HG02938 (cell line): ENCODE results near the gene TSPAN4.
A peak's percentile ranks its signal among the peaks of the same experiment; 100 is the strongest.

Source experiments
- ATAC-seq: cut with Tn5 transposase; IDR thresholded peaks from one replicate; pipeline ENCODE4 v1.9.1; 2021; ENCODE audit warnings: mild to moderate bottlenecking, moderate library complexity; ENCODE audit not compliant: unreplicated experiment

The TSPAN4 gene

DNA sequence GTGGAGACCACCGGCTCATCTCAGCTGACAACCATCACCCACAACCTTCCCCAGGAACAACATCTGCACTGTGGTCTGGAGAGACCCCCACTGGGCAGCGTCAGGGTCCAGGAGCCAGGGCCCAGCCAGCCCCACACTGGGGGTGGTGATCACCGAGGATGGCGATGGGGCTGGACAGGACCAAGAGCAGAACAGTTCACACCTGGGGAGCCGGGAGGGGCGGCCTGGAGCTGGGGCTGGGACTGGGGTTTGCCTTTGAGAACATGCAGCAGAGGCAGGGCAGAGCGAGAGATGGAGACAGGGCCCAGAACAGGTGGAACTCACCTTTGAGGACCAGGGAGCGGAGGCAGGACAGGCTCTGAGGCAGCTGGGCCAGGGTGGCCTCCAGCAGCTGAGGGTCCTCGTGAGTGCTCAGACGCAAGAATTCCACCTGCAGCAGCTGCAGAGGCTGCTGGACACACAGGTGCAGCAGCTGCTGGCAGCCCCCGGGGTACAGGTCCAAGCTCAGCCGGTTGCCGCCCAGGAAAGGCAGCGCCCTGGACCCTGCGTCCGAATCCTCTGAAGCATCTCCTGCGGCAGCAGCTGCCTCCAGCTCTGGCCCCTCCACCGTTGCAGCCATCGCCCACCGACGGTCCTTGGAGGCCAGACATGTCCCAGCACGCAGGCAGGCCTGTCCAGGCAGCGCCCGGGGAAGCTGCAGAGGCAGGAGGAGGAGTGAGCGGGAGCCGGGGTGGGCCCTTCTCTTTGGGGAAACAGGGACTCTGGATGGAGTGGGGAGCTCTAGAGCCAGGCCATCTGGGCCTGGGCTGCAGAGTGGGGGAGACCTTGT lies 38.7 kb upstream of the TSPAN4 start:
- ATAC-seq: no peak

DNA sequence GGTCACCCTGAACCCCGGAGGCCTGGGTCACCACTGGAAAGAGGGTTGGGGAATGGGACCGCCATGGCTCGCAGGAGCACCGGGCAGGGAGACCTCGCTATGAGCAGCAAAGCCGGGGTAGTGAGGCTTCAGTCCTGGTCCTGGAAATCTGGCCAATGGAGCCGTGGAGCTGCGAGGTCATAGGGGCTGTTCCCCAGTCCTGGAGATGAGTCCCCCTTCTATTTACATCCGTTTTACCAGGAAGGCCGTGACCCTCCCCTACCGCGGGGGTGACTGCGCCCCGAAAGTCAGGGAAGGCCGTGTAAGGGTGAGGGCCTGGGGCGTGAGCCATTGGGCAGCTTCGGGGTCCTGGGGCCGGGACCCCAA lies 38.1 kb upstream of the TSPAN4 start:
- ATAC-seq: no peak

DNA sequence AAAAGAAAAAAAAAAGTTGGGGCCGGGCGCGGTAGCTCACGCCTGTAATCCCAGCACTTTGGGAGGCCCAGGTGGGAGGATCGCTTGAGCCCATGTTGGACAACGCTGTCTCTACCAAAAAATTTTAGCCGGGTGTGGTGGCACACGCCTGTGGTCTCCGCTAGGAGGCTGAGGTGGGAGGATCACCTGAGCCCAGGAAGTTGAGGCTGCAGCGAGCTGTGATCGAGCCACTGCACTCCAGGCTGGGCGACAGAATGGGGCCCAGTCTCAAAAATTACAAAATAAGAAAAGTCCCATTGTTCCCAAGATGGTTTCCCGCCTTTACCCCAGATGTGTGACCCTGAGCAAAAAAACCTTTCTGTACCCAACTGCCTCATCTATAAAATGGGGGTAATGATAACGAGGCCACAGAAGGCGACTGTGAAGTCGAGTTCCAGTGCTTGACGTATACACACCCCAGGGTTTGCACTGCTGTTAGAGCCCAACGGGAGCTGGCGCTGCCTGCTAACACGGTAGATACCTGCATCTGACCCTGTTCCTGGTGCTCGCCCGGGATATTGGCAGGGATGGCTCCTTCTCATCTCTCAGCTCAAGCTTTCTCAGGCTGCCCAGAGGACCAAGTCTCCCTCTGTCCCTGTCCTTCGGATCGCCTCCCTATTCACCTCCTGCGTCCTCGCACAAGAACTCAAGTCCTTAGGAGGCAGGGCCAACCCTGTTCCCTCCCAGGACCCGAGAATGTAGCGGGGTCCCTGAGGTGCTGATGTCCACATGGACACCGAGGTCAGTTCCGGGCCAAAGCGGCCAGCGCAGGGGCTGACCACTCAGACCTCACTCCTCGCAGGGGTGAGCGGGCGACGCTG lies 34.0 kb upstream of the TSPAN4 start:
- no peak for ATAC-seq

- ATAC-seq: peak; percentile 72
These were observed 33.2 kb upstream of the TSPAN4 start, which contains the start of gene RPLP2 for GRCh38 chr11:809287-810039. Gene RPLP2, plus strand, starts transcription at chr11:809967. Its CDS starts 268 bp downstream, at chr11:810235.

GRCh38 chr11:810040-810567 lies 32.5 kb upstream of the TSPAN4 start:
- ATAC-seq: no peak

DNA sequence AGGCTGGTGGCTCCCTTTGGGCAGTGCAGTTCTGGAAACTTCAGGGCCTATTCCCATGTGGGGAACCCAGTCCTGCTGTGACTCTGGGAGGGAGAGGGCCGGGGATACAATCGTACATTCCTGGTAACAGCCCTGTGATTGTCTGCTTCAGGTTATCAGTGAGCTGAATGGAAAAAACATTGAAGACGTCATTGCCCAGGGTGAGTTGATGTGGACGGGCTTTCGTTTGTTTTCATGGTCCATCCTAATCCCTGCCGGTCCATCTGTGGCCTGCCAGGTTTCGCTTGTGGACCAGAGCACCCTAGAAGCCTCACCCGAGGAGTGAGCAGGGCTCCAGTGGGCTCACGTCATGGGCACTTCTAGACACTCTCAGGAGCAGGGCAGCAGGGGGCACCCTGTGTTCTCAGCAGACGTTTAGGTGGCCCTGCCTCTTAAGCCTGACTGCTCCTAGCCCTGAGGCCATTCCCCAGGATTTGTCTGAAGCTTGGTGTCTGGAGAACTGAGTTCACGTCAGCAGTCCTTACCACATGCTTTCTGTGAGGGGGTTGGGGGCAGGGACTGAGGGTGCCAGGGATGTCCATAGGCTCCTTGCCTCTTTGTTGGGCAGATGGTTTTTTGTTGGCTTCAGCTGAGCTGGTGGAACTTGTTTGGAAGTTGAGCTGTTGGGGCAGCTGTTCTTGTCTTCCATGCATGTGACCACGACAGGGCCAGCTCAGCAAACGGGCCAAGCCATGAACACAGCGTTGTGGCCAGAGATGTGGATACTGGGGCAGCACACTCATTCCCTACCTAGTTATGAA lies 31.0 kb upstream of the TSPAN4 start:
- no peak for ATAC-seq

GRCh38 chr11:812390-812789 lies 30.3 kb upstream of the TSPAN4 start:
- ATAC-seq: no peak

DNA sequence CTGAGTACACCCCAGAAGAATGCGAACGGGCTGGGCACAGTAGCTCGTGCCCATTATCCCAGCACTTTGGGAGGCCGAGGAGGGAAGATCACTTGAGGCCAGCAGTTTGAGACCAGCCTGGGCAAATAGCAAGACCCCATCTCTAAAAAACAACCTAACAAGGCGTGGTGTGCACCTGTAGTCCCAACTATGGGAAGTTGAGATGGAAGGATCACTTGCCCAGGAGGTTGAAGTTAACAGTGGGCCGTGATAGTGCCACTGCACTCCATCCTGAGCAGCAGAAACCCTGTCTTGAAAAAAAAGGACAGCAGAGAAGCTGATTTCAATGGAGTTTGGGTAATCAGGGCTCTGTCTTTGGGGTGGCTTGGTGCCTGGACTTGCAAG lies 29.6 kb upstream of the TSPAN4 start:
- ATAC-seq: no peak

DNA sequence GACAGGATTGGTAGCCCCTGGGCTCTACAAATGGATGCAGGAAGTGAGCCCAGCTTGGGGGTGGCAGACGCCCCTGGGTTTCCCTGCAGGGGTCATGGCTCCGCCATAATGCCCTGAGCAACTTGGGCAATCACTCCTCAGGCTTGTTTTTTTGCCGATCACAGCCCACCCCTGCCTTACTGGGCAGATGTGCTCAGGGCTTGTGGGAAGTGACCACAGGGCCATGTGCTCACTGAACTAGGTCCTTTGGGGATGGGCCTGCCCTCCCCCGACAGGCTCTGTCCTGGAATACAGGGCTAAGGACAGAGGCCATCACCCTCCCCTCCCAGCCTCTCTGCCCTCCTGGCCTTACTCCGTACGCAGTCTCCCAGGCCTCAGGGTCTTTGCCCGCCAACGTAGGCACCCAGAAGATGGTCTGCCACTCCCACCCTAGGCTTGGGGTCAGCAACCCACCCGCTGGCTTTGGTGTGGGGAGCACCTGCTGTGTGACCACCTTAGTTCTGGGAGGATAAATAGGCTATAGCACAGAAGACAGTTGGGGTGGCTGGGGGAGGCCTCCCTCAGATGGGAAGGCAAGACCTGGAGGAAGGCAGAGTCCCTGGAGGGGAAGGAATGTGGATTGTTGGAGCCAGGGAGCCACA lies 29.1 kb upstream of the TSPAN4 start:
- ATAC-seq: no peak

DNA sequence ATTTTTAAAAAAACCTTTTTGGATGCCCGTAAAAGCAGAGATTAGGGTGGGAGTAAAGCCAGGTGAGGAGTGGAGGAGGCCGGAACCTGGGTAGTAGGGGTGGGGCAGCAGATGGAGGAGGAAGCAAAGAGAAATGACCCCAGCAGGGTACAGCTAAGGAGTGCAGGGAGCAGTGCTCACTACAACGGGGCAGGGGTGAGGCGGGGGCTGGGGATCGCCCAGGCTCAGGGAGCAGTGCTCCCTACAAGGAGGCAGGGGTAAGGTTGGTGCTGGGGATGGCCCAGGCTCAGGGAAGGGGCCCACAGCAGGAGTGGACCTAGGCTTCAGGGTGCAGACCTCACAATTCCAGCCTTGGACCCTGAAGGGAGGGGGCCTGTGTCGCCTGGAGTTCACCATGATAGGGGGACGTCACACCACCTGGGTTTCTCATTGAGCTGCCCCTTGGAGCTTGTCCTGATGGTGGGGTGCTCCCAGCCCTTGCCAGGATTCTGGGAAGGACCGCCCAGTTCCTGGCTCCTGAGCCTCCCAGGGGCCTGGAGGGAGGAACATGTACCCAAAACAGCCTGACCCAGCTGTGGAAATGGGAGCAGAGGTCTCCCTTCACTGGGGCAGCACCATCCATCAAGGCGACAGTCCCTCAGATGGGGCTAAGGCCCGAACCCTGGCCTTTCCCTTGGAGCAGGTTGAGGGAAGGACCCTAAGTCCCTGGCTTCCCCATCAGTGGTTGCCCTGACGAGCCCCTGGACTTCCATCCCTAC lies 26.8 kb upstream of the TSPAN4 start:
- ATAC-seq: no peak

GRCh38 chr11:816433-816779 lies 26.2 kb upstream of the TSPAN4 start:
- no peak for ATAC-seq

GRCh38 chr11:818396-819128 lies 24.1 kb upstream of the TSPAN4 start, which contains the start of gene PNPLA2:
Gene PNPLA2, plus strand, starts transcription at chr11:818914. Its CDS starts 805 bp downstream, at chr11:819719.
- ATAC-seq: no peak

- ATAC-seq: peak; percentile 43
These were observed 23.3 kb upstream of the TSPAN4 start for GRCh38 chr11:819129-819931.

DNA sequence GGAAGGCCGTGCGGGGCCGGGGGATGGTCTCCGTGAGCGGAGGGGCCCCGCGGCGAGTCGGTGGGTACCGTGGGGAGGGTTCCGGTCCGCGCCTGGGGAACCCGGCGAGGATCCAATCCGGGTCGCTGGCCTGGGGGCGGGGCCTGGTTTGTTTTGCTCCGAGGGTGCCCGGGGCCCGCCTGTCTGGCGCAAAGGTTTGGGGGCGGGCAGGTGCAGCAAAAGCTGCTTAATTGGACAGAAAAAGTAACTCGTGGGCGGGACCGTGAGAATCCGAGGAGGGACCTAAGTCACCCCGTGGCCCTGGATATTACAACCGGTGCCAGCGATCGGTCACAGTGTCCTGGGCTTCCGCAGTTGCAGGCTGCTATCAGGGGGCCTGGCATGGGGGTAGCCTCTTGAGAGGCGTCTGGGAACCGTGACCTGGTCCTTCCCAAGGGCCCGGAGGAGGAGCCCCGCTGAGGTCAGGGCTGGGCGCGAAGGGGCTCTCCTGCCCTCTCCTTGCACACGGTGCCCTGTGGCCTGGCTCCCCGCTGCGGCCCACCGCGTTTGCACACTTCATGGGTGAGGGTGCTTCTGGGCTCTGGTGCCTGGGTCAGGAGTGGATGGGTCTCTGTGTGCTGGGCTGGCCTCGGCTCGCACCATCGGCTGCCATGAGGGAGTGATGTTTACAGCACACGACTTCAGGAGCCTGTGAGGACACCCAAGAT lies 22.6 kb upstream of the TSPAN4 start:
- peak; percentile 56 for ATAC-seq

GRCh38 chr11:820655-821511 lies 21.8 kb upstream of the TSPAN4 start:
- no peak for ATAC-seq
